ENCODE data around the gene GPBAR1. TPM values are rescaled to one million over a fixed set of nuclear protein-coding genes. Genes with fewer than 3 reads are reported as not detected.
A peak's percentile ranks its signal among the peaks of the same experiment; 100 is the strongest.
"Not testable (repeated sequence)": the region's sequence is repeated elsewhere in the genome, so short reads cannot be mapped to it uniquely, and the experiment has no call there.

GPBAR1 gene
- total RNA-seq, 1 donor from 2014 or later: 0.77 TPM

GRCh38 chr2:218307415-218308090 lies 46.7 kb downstream of the GPBAR1 start:
- no peak for TF ChIP-seq CTCF (IDR thresholded peaks at IDR 0.05; ENCODE audit: unreplicated experiment)
- H3K4me1 Mint-ChIP-seq (ENCODE audit: unreplicated experiment): no peaks in the 10 kb centered on the region
- H3K27me3 Mint-ChIP-seq (ENCODE audit: unreplicated experiment): peaks cover 11% of the 10 kb centered on the region
- H3K36me3 Mint-ChIP-seq (ENCODE audit: low read depth, unreplicated experiment): no peaks in the 10 kb centered on the region
- H3K4me3 Mint-ChIP-seq (ENCODE audit: unreplicated experiment): no peak overlapping the region
- no peak overlapping the region for H3K27ac Mint-ChIP-seq (ENCODE audit: unreplicated experiment)
- no peak for DNase-seq (ENCODE audit: low spot score)
- H3K9me3 Mint-ChIP-seq (ENCODE audit: unreplicated experiment): no peaks in the 10 kb centered on the region

- no peak overlapping the region for H3K27ac Mint-ChIP-seq (ENCODE audit: unreplicated experiment)
- DNase-seq (ENCODE audit: low spot score): no peak
Observed at GRCh38 chr2:218310853-218311540, 50.2 kb downstream of the GPBAR1 start.

GRCh38 chr2:218311541-218312266 lies 50.9 kb downstream of the GPBAR1 start:
- not testable (repeated sequence) for DNase-seq (ENCODE audit: low spot score); H3K27ac Mint-ChIP-seq (ENCODE audit: unreplicated experiment); H3K27me3 Mint-ChIP-seq (ENCODE audit: unreplicated experiment); H3K4me3 Mint-ChIP-seq (ENCODE audit: unreplicated experiment); H3K9me3 Mint-ChIP-seq (ENCODE audit: unreplicated experiment); H3K36me3 Mint-ChIP-seq (ENCODE audit: low read depth, unreplicated experiment)
- peaks cover 11% of the 10 kb centered on the region for H3K4me1 Mint-ChIP-seq (ENCODE audit: unreplicated experiment)

More at GRCh38 chr2:218310853-218311540, 50.2 kb downstream of the GPBAR1 start:
- no peaks in the 10 kb centered on the region for H3K36me3 Mint-ChIP-seq (ENCODE audit: low read depth, unreplicated experiment)
- H3K4me1 Mint-ChIP-seq (ENCODE audit: unreplicated experiment): peaks cover 7% of the 10 kb centered on the region
- no peak for TF ChIP-seq CTCF (IDR thresholded peaks at IDR 0.05; ENCODE audit: unreplicated experiment)
- no peak overlapping the region for H3K4me3 Mint-ChIP-seq (ENCODE audit: unreplicated experiment)
- no peaks in the 10 kb centered on the region for H3K9me3 Mint-ChIP-seq (ENCODE audit: unreplicated experiment)
- peaks cover 2% of the 10 kb centered on the region for H3K27me3 Mint-ChIP-seq (ENCODE audit: unreplicated experiment)

GRCh38 chr2:218312267-218312756 lies 51.5 kb downstream of the GPBAR1 start:
- no peak for DNase-seq (ENCODE audit: low spot score)
- H3K9me3 Mint-ChIP-seq (ENCODE audit: unreplicated experiment): no peaks in the 10 kb centered on the region
- no peak overlapping the region for H3K4me3 Mint-ChIP-seq (ENCODE audit: unreplicated experiment)
- H3K4me1 Mint-ChIP-seq (ENCODE audit: unreplicated experiment): peaks cover 14% of the 10 kb centered on the region
- no peak overlapping the region for H3K27ac Mint-ChIP-seq (ENCODE audit: unreplicated experiment)
- TF ChIP-seq CTCF (IDR thresholded peaks at IDR 0.05; ENCODE audit: unreplicated experiment): no peak
- peaks cover 5% of the 10 kb centered on the region for H3K27me3 Mint-ChIP-seq (ENCODE audit: unreplicated experiment)
- H3K36me3 Mint-ChIP-seq (ENCODE audit: low read depth, unreplicated experiment): no peaks in the 10 kb centered on the region

- Mint-ChIP-seq H3K36me3 (ENCODE audit: low read depth, unreplicated experiment) (no peaks in the 10 kb centered on the region), H3K9me3 (ENCODE audit: unreplicated experiment) (no peaks in the 10 kb centered on the region), H3K4me1 (ENCODE audit: unreplicated experiment) (peaks cover 14% of the 10 kb centered on the region), H3K4me3 (ENCODE audit: unreplicated experiment) (no peak overlapping the region), H3K27ac (ENCODE audit: unreplicated experiment) (no peak overlapping the region), H3K27me3 (ENCODE audit: unreplicated experiment) (peaks cover 5% of the 10 kb centered on the region)
- no peak for TF ChIP-seq CTCF (IDR thresholded peaks at IDR 0.05; ENCODE audit: unreplicated experiment)
- DNase-seq (ENCODE audit: low spot score): no peak
Observed at GRCh38 chr2:218313356-218313755, 52.5 kb downstream of the GPBAR1 start.

Small RNA genes lying within 50 kb of the gene (microRNA-seq; reads per million reads assigned to microRNA genes)
- gene MIR6513 (ENCODE audit: unreplicated experiment): 2.1 reads per million, percentile 30 among the genes with 10 or more reads in this experiment

Other genes starting within 250 kb of the GPBAR1 start
- gene RUFY4, start 191.8 kb upstream of the GPBAR1 start, total RNA-seq (ENCODE audit: unreplicated experiment): not detected
- 0.49 TPM for gene CXCR2, start 135.0 kb upstream of the GPBAR1 start, total RNA-seq (ENCODE audit: unreplicated experiment)
- not detected for gene CXCR1, start 94.1 kb upstream of the GPBAR1 start, total RNA-seq (ENCODE audit: unreplicated experiment)
- gene ARPC2, start 43.8 kb upstream of the GPBAR1 start, total RNA-seq (ENCODE audit: unreplicated experiment): 468 TPM
- gene AAMP, start 9.1 kb downstream of the GPBAR1 start, total RNA-seq (ENCODE audit: unreplicated experiment): 67.6 TPM
- gene PNKD, start 9.5 kb downstream of the GPBAR1 start, total RNA-seq (ENCODE audit: unreplicated experiment): 31.7 TPM
- gene TMBIM1, start 31.5 kb downstream of the GPBAR1 start, total RNA-seq (ENCODE audit: unreplicated experiment): 78.5 TPM
- gene CATIP, start 95.8 kb downstream of the GPBAR1 start, total RNA-seq (ENCODE audit: unreplicated experiment): not detected
- not detected for gene SLC11A1, start 121.3 kb downstream of the GPBAR1 start, total RNA-seq (ENCODE audit: unreplicated experiment)
- 106 TPM for gene CTDSP1, start 138.9 kb downstream of the GPBAR1 start, total RNA-seq (ENCODE audit: unreplicated experiment)
- 0.44 TPM for gene VIL1, start 158.1 kb downstream of the GPBAR1 start, total RNA-seq (ENCODE audit: unreplicated experiment)

Measured in endothelial cell (in vitro differentiated cells).